NCI-H128 (cell line): ENCODE measurements around the gene TRAF1.

Source experiments
- DNase-seq: peaks from one replicate; lab custom pipeline; 2025; ENCODE audit not compliant: unreplicated experiment; lab: John Stamatoyannopoulos, UW

Gene TRAF1

DNA sequence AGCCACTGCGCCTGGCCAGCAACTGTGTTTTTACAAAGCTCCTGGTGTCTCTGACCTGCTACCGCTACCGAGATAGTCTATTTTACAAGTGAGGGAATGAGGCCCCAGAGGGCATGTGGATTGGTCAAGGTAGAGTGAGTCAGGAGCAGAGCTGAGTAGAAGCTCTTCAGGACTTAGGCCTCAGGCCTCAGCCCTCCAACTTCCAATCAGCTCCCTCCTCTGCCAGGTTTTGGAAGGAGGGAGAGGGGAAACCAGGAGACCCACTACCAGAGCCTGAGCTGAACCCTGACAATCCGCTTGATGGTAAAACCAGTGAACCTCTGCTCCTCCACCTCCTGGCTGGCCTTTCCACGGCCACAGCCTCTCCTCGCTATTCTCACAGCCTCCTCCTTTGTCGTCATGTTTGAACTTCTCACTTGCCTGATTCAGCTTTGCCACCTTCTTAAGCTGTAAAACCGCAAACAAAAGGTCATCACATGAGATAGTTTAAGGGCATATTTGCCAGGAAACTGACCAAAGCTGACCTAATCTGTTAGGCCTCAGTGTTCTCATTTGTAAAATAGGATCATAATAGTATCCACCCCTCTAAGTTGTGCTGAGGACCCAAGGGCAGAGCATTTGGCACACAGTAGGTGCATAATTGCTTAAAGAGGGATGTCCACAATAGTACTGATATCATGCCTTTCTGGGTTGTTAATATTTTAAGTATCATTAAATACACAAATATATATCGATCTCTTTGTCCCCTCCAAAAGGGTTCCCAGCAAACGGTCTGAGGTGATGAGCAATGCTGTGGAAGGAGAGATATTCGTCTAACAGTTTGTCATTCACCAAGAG is 1.7 kb downstream of the TRAF1 start:
- DNase-seq, result no peak

DNA sequence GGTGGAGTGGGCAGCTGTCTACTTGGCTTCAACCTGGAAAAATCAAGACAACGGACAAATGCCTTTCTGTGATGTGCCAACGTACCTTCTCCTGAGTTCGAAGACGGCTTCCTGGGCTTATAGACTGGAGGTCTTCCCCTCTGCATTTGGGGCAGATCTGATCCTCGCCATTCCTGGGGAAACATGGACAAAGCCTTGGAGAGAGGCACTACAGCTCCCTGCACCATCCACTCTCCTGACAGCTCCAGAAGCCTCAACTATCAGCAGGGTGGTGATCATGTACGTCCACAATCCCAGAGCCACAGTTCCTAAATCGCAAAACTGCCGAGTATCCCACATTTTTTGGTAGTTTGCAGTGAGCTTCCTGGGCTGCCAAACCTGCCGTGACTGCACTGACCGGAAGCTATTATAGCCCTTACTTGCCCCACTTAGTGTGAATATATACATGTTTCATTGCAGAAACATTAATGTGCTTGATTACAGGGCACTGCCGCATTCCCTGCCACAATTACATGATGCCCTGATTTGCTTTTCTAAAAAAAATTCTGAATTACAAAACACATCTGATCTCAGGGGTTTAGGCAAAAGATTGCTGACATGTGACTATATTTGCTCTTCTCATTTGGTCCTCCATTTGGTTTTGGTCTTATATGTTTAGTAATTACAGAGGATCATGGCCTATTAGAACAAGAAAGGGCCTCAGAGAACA is 2.8 kb downstream of the TRAF1 start:
- no peak for DNase-seq

DNA sequence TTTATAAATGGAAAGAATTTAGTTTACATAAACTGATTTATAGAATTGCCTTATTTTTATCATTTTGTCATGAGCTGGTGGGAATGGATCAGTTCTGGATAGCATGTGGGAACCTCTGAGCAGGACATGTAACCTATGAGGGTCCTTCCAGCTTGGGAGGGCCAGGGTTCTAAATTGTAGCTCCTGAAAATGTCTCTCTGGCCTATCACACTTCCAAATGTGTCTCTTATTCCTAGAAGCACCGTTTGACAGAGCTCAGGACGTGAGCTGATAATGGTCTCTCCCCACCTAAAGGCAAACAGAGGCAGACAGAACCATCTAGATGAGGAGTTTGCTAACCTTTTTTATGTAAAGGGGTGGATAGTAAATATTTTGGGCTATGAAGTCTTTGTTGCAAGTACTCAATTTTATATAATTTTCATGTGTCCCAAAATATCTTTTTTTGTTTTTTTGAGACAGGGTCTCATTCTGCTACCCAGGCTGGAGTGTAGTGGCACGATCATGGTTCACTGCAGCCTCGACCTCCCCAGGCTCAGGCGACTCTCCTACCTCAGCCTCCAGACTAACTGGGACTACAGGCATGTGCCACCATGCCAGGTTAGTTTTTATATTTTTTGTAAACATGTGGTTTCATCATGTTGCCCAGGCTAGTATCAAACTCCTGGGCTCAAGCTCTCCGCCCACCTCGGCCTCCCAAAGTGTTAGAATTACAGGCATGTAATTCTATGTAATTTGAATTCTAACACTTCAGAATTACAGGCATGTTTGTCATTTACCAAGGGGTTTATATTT is 4.0 kb downstream of the TRAF1 start:
- no peak for DNase-seq

DNA sequence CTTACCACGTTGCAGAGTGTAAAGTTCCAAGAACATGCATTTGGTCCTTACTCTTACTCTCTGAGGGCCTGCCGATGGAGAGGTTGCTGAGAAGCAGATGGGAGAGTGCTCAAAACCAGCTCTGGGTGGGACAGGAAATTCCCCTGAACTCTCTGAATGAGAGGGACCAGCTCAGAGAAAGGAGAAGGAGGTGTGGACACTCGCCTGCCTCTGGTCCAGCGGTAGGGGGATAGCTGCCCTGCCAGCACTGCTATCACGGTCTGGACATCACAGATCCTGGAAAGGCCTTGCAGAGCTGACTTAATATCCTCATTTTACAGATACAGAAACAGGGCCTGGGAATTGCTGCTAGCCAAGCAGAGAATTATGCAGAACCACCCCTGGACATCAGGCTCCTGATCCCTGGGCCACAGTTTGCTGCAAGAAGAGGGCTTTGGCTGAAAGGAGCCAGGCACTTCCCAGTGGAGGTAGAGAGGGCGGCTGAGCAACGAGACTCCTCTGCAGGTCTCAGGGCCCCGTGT is 4.9 kb downstream of the TRAF1 start:
- no peak for DNase-seq

DNA sequence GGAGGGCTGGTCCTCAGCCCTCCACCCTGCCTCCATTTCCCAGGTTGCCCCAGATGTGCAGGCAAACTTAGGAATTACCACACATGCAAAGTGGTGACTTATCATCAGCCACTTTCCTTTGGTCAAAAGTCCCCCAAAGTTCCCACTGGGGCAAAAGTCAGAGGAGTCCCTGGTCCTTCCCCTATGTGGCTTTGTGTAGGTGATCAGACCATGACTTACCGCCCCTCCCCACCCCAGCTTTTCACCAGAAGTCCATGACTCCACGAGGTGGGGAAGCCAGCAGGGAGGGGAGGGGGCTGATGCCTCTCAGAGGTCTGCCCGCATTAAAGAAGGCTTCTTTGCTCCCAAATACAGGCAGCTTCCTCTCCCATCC is 5.8 kb downstream of the TRAF1 start:
- DNase-seq, result no peak

DNA sequence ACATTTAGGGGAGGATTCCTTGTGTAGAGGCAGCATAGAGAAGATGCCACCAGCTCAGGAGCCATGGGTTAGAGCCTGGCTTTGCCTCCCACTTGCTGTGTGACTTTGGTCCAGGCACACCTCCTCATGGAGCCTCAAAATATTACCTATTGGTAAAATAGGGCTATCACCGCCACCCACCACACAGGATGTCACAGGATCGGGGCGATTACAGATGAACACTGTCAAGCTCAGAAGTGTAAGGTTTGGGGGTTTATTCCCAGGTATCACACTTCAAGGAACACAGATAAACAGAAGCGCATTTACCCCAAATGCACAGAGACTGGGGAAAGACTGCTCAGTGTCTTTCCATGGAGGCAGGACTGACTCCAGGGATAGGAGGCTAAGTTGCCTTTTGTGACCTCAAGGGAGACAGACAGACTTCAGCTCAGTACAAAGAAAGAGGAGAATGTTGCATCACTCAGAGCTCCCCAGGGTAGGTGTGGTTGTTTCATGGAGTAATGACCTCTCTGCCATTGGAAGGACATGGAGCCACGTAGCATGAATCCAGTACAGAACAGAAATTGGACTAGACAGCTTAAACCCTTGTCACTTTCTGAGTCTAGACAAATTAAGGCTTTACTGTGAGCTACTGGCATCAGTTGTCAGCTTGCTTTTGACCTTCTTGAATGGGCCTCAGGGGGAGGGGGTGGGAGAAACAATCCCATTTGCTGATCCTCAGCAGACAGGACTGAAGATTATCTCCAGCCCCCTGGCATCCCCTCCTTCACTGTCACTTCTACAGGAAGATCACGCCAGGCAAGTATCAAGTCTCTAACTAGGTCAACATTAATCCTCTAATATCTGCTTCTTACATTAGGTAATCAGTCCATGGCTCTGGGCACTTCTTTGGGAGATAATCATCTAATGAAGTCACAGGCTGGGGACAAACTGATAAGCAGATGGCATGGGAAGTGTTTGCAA is 6.5 kb downstream of the TRAF1 start:
- DNase-seq, result no peak

DNA sequence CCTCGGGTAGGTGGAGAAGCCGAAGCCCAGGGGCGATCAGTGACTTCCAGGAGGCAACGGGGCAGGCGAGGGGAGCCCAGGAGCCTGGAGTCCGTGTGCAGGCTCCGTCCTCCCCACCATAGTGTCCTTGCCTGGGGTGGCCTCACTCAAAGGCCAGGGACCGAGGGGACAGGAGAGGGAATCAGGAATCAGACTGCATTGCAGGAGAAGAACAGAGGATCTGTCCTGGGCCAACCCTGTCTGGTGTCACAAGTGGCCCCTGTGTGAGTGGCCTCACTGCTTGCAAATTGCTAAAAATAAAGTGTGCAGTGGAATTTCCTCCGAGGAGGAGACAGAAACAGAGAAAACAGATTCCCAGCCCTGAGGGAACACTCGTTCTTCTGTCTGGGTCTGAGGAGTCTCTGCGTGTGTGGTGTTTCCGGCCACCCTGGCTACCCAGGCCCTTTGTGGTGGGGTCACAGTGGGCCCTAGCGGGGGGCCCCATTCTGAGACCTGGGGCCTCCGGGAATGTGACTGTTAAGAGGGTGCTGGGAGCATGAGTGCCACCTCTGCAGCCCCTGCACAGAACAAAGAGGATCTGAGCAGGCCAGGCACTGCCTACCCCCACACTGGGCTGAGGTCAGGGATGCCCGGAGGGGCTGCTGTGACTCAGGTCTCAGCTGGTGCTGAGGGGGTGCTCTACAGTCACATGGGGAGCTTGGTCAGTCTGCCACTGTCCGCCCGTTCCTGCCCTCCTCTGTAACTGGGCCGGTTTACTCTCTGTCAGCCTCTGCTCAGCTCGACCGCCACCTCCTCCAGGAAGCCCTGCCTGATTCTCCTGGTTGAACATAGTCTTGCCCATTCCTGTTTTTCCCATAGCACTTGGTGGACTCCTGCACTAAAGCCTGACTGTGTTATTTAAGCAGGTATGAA is 7.4 kb downstream of the TRAF1 start:
- no peak for DNase-seq

DNA sequence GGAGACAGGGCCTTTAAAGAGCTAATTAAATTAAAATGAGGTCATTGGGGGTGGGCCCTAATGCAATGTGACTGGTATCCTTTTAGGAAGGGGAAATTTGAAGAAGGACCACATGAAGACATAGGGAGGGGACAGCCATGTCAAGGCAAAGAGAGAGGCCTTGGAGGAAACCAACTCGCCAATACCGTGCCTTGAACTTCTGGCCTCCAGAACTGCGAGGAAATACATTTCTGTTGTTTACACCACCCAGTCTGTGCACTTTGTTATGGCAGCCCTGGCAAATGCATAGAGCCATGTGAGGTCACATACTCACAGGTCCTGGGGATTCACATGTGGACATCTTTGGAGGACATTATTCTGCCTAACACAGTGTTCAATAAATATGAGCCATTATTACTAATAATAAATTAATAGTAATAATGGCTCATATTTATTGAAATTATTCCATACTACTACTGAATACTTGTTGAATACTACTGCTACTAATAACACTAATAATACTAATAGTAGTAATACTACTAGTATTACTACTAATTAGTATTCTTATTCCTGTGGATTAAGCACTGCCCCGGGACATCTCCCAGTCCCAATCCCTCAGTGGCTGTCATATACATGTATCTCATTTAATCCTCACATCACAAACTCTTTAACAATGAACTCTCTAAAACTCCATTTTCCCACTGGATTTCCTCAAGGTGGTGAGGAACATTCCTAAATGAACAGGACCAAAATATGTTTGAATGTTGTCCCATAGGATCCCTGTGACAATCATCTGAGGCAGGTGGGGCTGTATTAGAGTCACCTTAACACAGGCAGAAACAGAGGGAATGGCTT is 8.4 kb downstream of the TRAF1 start:
- DNase-seq, result no peak

DNA sequence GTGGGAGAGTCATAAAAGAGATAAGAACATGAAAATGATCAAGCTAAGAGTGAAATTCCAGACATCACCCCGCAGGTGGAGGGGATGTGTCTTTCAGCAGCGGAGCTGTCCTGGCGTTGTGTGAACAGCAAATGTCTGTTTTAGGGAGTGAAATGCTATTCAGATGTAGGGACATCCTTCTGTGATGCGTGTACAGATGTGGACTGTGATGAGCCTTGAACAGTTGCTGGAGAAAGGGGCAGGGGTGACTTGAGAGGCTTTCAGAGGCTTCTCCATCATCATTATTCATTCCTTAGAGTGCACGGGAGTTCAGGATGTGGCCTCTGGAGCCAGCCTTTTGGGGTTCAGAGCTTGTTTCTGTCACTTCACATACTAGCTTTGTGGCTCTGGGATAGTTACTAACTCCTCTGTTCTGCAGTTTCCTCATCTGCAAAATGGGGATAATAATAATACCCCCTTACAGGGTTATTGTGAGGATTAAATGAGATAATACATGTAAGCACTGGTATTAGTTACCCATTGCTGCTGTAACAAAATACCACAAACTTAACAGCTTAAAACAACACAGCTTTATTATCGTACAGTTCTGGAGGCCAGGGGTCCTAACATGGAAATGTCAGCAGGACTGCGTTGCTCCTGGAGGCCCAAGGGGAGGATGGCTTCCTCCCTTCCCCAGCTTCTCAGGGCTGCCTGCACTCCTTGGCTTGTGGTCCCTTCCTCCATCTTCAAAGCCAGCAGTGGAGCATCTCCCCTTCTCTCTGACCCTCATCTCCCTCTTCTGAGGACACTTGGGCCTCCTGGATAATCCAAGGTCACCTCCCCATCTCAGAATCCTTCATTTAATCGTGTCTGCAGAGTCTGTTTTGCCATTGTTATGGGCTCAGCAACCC is 9.4 kb downstream of the TRAF1 start:
- DNase-seq, result no peak

DNA sequence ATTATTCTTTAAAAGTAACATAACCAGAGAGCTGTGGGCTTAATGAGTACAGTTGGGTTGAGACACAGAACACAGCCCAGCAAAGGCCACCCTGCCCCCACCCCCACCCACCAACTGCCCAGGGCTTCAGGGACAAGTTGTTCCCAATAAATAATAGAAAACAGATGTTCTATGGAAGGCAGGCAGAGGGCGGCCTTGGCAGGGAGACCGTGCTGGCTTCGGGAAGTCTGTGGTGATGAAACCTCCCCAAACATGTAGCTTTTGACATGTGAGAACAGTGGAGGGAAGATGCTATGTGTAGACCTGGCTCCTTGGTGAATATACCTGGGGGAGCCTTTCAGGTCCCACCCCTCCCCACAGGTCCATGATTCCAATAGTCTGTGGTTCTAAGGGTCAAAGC is 10.0 kb downstream of the TRAF1 start:
- no peak for DNase-seq

DNA sequence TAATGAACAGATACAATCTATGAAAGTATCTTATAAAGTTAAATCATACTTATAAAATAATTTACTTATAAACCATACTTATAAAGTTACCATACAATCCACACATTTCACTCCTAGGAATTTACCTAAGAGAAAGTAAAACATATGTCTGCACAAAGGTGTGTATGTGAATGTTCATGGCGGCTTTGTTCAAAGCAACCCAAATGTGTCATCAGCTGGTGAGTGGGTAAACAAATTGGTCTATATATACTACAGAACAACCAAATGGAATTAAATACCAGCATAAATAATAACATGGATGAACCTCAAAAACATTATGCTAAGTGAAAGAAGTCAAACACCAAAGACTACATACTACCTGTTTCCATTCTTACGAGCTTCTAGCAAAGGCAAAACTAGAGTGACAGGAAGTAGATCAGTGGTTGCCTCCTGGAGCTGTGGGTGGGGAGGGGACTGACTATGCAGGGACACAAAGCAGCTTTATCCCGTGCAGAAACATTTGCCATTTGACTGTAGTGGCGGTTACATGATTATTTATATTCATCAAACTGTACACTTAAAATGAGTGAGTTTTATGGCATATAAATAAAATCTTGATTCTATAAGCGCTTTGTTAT is 10.6 kb downstream of the TRAF1 start:
- DNase-seq, result no peak

DNA sequence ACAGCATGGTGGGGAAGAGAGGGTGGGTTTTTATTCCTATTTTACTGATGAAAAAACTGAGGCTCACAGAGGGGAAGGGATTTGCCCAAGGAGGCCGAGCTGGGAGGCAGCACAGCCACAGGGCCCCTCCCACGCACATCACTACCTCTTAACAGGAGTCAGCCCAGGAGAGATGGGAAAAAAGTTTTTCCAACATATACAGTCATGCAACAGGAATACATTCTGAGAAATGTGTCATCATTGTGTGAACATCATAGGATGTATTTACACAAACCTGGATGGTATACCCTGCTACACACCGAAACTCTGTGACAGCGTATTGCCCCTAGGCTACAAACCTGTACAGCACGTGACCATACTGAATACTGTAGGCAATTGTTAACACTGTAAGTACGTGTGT is 11.6 kb downstream of the TRAF1 start:
- no peak for DNase-seq

DNA sequence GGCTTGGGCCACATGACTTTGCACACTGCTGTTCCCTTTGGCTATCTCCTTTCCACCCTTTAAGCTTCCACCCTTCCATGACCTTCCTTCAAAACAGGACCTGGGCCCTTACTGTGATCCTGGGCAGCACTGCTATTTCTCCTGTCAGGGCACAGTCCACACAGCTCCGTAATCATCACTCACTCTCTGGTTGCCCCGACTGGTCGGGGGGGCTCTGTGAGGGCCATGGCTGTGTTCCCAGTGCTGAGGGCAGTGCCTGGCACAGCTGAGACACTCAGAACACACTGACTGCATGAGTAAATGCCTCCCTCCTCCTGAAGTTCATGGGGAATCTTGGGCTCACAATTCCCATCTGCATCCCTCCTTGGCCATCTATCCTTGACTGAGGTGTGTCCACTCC is 12.2 kb downstream of the TRAF1 start:
- DNase-seq, result no peak

DNA sequence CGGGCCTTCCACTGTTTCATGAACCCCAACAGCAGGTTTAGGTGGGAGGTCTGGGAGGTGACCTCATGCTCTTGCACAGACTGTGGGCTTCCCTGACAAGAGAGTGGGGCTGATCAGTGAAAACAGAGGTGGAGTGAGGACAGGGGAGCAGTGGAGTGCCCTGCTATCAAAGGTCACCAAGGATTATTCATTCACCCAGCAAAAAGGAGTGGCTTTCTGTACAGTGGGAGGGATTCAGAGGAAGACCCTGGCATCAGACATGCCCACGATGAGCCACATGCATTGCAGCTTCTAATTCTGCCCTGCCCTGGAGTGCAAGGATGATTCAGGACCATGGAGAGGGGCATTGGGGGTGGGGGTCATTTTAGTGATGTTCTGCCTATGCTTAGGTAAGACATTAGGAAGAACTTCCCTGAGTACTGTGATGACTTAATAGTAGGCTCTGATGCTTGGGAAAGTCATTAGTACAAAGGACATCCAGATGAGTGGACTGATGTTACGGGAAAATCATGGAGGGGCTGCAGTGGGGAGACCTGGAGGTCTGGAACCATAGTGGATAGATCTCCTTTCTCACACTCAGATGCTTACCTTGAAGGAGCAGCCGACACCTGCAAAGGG is 12.8 kb downstream of the TRAF1 start:
- DNase-seq, result no peak

DNA sequence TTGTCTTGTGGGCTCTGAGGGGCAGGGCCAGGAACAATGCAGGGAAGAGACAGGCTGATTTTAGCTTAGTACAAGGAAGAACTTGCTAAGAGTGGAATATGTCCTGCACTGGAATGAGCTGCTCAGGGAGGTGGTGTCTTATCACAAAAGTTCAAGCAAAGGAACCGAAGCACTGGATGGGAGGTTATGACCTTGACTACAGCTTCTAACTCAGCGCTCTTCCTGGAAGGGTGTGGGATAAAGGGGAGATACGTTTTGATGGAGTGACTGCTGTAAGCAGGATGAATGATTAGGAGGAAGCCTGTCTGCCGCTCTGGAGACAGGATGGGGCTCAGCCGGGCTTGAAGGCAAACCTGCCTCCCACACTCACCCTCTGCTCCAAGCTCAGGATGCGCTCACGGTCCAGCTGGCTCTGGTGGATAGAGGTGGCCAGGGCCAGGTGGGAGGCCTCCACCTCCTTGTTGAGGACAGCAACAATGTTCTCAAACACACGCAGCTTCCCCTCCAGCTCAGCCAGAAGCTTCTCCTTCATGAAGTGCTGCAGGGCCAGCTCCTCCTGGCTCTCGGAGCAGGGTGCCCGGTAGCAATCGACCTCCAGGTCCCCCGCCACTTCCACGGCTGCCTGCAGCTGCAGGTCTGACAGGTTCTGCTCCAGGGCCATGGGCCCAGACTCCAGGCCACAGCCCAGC is 13.5 kb downstream of the TRAF1 start:
- DNase-seq, result no peak

DNA sequence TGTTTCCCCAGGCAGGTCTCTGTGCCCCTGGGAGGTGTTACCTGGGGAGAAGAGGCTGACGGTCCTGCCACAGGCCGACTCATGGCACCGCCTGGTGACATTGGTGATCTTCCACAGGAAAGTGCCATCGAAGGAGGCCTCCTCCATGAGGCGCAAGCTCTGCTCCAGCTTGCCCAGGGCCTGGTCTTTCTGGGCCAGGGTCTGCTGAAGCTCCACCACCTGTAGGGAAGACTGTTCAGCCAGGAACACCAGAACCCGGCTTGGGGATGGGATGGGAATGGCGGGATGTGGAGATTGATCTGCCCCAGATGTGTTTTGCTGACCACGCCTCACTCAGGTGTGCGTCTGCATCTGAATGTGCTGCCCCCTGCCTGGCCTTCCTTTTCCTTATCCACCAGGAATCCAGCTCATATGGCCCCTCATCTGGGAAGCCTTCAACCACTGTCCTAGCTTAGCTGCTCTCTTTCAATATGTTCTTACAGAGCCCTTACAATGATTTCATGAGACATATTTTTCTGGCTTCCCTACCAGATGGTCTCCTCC is 15.2 kb downstream of the TRAF1 start:
- no peak for DNase-seq
